Esophagus muscularis mucosa (tissue), 4 donors: ENCODE measurements around the gene ATG14.

Source experiments
- CTCF ChIP-seq, 3 experiments: fragments of 200-600 bp in 2 of 3; fragments of 450-650 bp in 1 of 3; sonication (generic) in 2 of 3; IDR thresholded peaks; one replicate each; pipeline ENCODE4 v1.5.1; 2017 to 2019; ENCODE audit warnings: antibody characterized with exemption in 3 of 3, mild to moderate bottlenecking in 2 of 3, moderate library complexity in 1 of 3
- EP300 ChIP-seq: sonication (generic); formaldehyde crosslinking; IDR thresholded peaks from one replicate; pipeline ENCODE4 v1.6.1; 2017; ENCODE audit warnings: antibody characterized with exemption
- POLR2A ChIP-seq: fragments of 450-650 bp; IDR thresholded peaks from one replicate; pipeline ENCODE4 v1.6.1; 2017; ENCODE audit warnings: antibody characterized with exemption, moderate library complexity, mild to moderate bottlenecking, low read depth
- POLR2AphosphoS5 ChIP-seq, 2 donors: sonication (generic); formaldehyde crosslinking; IDR thresholded peaks; one replicate each; pipeline ENCODE4 v1.6.1; 2017; ENCODE audit warnings: antibody characterized with exemption in 2 of 2

- TF ChIP-seq POLR2AphosphoS5 (IDR thresholded peaks at IDR 0.05) (no peak), CTCF (IDR thresholded peaks at IDR 0.05) (no peak), POLR2A (no peak), EP300 (no peak)
Observed at GRCh38 chr14:55419663-55420062, 8.0 kb upstream of the ATG14 start.
